HEK293 (cell line): ENCODE measurements around the gene TARDBP.
A peak's percentile ranks its signal among the peaks of the same experiment; 100 is the strongest.

Source experiments
- BCL11B ChIP-seq: fragments of 450-650 bp; formaldehyde crosslinking; IDR thresholded peaks from 2 replicates; pipeline ENCODE4 v1.5.1; 2016; ENCODE audit warnings: low read depth, missing biosample characterization, missing genetic modification characterization
- HOXA7 ChIP-seq: sonication (generic); formaldehyde crosslinking; IDR thresholded peaks from 2 replicates; pipeline ENCODE4 v1.8.1; 2022; ENCODE audit warnings: missing genetic modification reagents, borderline replicate concordance
- HOXC10 ChIP-seq: sonication (generic); formaldehyde crosslinking; IDR thresholded peaks from 2 replicates; pipeline ENCODE4 v1.8.1; 2023; ENCODE audit warnings: mild to moderate bottlenecking, missing genetic modification reagents
- KLF7 ChIP-seq: fragments of 450-650 bp; formaldehyde crosslinking; IDR thresholded peaks from 2 replicates; pipeline ENCODE4 v1.5.1; 2016; ENCODE audit warnings: missing biosample characterization, missing genetic modification characterization, borderline replicate concordance
- KLF8 ChIP-seq: fragments of 450-650 bp; formaldehyde crosslinking; IDR thresholded peaks from 2 replicates; pipeline ENCODE4 v1.5.1; 2016; ENCODE audit warnings: missing biosample characterization, missing genetic modification characterization
- OVOL3 ChIP-seq: fragments of 450-650 bp; formaldehyde crosslinking; IDR thresholded peaks from 2 replicates; pipeline ENCODE4 v1.5.1; 2016; ENCODE audit warnings: missing biosample characterization, missing genetic modification characterization
- PRDM6 ChIP-seq: fragments of 450-650 bp; formaldehyde crosslinking; IDR thresholded peaks from 2 replicates; pipeline ENCODE4 v1.5.1; 2017; ENCODE audit warnings: missing biosample characterization, missing genetic modification characterization
- REPIN1 ChIP-seq: fragments of 450-650 bp; formaldehyde crosslinking; IDR thresholded peaks from 2 replicates; pipeline ENCODE4 v1.5.1; 2017; ENCODE audit warnings: missing biosample characterization, missing genetic modification characterization, low read depth
- SCRT2 ChIP-seq: fragments of 450-650 bp; formaldehyde crosslinking; IDR thresholded peaks from 2 replicates; pipeline ENCODE4 v1.5.1; 2016; ENCODE audit warnings: missing biosample characterization, missing genetic modification characterization
- TSHZ1 ChIP-seq: fragments of 450-650 bp; formaldehyde crosslinking; IDR thresholded peaks from 2 replicates; pipeline ENCODE4 v1.5.1; 2016; ENCODE audit warnings: missing biosample characterization, missing genetic modification characterization, borderline replicate concordance
- YY2 ChIP-seq: fragments of 450-650 bp; formaldehyde crosslinking; IDR thresholded peaks from 2 replicates; pipeline ENCODE4 v1.5.1; 2016; ENCODE audit warnings: missing biosample characterization, missing genetic modification characterization
- ZBTB26 ChIP-seq: fragments of 450-650 bp; formaldehyde crosslinking; optimal IDR thresholded peaks from 2 replicates; pipeline ENCODE3; 2016; ENCODE audit warnings: missing biosample characterization, mild to moderate bottlenecking, missing genetic modification characterization
- ZEB2 ChIP-seq: fragments of 450-650 bp; formaldehyde crosslinking; IDR thresholded peaks from 2 replicates; pipeline ENCODE4 v1.5.1; 2016; ENCODE audit warnings: missing biosample characterization, missing genetic modification characterization
- ZNF266 ChIP-seq: fragments of 450-650 bp; formaldehyde crosslinking; IDR thresholded peaks from 2 replicates; pipeline ENCODE4 v1.5.1; 2016; ENCODE audit warnings: missing biosample characterization, missing genetic modification characterization, low read depth
- ZNF274 ChIP-seq, 2 experiments: fragments of 200-500 bp in 1 of 2; fragments of 450-650 bp in 1 of 2; sonication (Bioruptor generic) in 1 of 2; formaldehyde crosslinking in 1 of 2; IDR thresholded peaks; 2 replicates each; pipeline versions ENCODE4 v1.5.1 to v1.6.1; 2014 to 2016; ENCODE audit warnings: borderline replicate concordance in 1 of 2, inconsistent platforms in 1 of 2, low read length in 1 of 2, missing biosample characterization in 1 of 2, missing genetic modification characterization in 1 of 2
- ZNF37A ChIP-seq: fragments of 450-650 bp; IDR thresholded peaks from 2 replicates; pipeline ENCODE4 v1.5.1; 2018; ENCODE audit warnings: missing biosample characterization, missing genetic modification characterization
- ZNF391 ChIP-seq: fragments of 450-650 bp; formaldehyde crosslinking; IDR thresholded peaks from 2 replicates; pipeline ENCODE4 v1.5.1; 2016; ENCODE audit warnings: low read depth, missing biosample characterization, missing genetic modification characterization, borderline replicate concordance
- ZNF394 ChIP-seq: fragments of 450-650 bp; formaldehyde crosslinking; IDR thresholded peaks from 2 replicates; pipeline ENCODE4 v1.5.1; 2016; ENCODE audit warnings: missing biosample characterization, missing genetic modification characterization, mild to moderate bottlenecking, moderate library complexity, borderline replicate concordance
- ZNF449 ChIP-seq: fragments of 450-650 bp; formaldehyde crosslinking; IDR thresholded peaks from 2 replicates; pipeline ENCODE4 v1.5.1; 2017; ENCODE audit warnings: missing biosample characterization, mild to moderate bottlenecking, missing genetic modification characterization, moderate library complexity
- ZNF521 ChIP-seq: fragments of 450-650 bp; formaldehyde crosslinking; IDR thresholded peaks from 2 replicates; pipeline ENCODE4 v1.5.1; 2017; ENCODE audit warnings: missing biosample characterization, mild to moderate bottlenecking, missing genetic modification characterization
- ZNF544 ChIP-seq: fragments of 450-650 bp; formaldehyde crosslinking; IDR thresholded peaks from 2 replicates; pipeline ENCODE4 v1.5.0; 2017; ENCODE audit warnings: missing biosample characterization, missing genetic modification characterization
- ZNF571 ChIP-seq: fragments of 450-650 bp; formaldehyde crosslinking; IDR thresholded peaks from 2 replicates; pipeline ENCODE4 v1.5.0; 2017; ENCODE audit warnings: missing biosample characterization, missing genetic modification characterization
- ZNF600 ChIP-seq: fragments of 450-650 bp; formaldehyde crosslinking; IDR thresholded peaks from 2 replicates; pipeline ENCODE4 v1.5.1; 2016; ENCODE audit warnings: missing biosample characterization, missing genetic modification characterization
- ZNF623 ChIP-seq: fragments of 450-650 bp; formaldehyde crosslinking; IDR thresholded peaks from 2 replicates; pipeline ENCODE4 v1.5.1; 2016; ENCODE audit warnings: missing biosample characterization, missing genetic modification characterization
- ZNF660 ChIP-seq: fragments of 450-650 bp; IDR thresholded peaks from 2 replicates; pipeline ENCODE4 v1.5.1; 2018; ENCODE audit warnings: missing biosample characterization, mild to moderate bottlenecking, missing genetic modification characterization
- ZNF692 ChIP-seq: fragments of 450-650 bp; formaldehyde crosslinking; IDR thresholded peaks from 2 replicates; pipeline ENCODE4 v1.5.1; 2016; ENCODE audit warnings: missing biosample characterization, missing genetic modification characterization
- ZNF701 ChIP-seq: fragments of 450-650 bp; formaldehyde crosslinking; IDR thresholded peaks from 2 replicates; pipeline ENCODE4 v1.5.1; 2016; ENCODE audit warnings: missing biosample characterization, missing genetic modification characterization
- ZSCAN16 ChIP-seq: fragments of 450-650 bp; formaldehyde crosslinking; IDR thresholded peaks from 2 replicates; pipeline ENCODE4 v1.5.1; 2016; ENCODE audit warnings: missing biosample characterization, missing genetic modification characterization
- ZSCAN23 ChIP-seq: fragments of 450-650 bp; formaldehyde crosslinking; IDR thresholded peaks from 2 replicates; pipeline ENCODE4 v1.5.1; 2016; ENCODE audit warnings: missing biosample characterization, missing genetic modification characterization

TARDBP gene

GRCh38 chr1:11059155-11059967, 46.9 kb downstream of the TARDBP start (continued):
- TF ChIP-seq ZNF394 (tag by site-specific recombination) (peak; percentile 15; the same call in 1 of the 2 replicates), ZNF37A (tag by site-specific recombination) (no peak), ZNF274 (IDR thresholded peaks at IDR 0.05; ENCODE audit: low read length) (no peak), ZNF274 (tag by site-specific recombination; IDR thresholded peaks at IDR 0.05; ENCODE audit: borderline replicate concordance) (no peak), ZNF521 (tag by site-specific recombination) (no peak), HOXC10 (CRISPR knock-in tag) (no peak), KLF8 (tag by site-specific recombination) (no peak; the same call in 1 of the 2 replicates), PRDM6 (no peak), ZNF571 (tag by site-specific recombination) (no peak), YY2 (tag by site-specific recombination) (0 out of 2 replicates have a peak, but pooled peaks have one; percentile 21), KLF7 (no peak), ZNF692 (tag by site-specific recombination) (0 out of 2 replicates have a peak, but pooled peaks have one; percentile 34), ZNF660 (tag by site-specific recombination) (no peak), ZNF391 (tag by site-specific recombination) (no peak), ZEB2 (tag by site-specific recombination) (no peak), ZNF701 (tag by site-specific recombination) (no peak), ZSCAN23 (no peak), BCL11B (tag by site-specific recombination) (no peak), ZNF544 (tag by site-specific recombination) (no peak), ZNF266 (no peak), HOXA7 (no peak), REPIN1 (no peak), OVOL3 (no peak), ZNF623 (no peak), TSHZ1 (tag by site-specific recombination) (no peak), ZNF600 (tag by site-specific recombination) (no peak), ZBTB26 (tag by site-specific recombination) (peak; percentile 68), ZNF449 (no peak), ZSCAN16 (tag by site-specific recombination) (no peak), SCRT2 (tag by site-specific recombination) (no peak)
